ENCODE measurements around the gene NVL. TPM values are rescaled to one million over a fixed set of nuclear protein-coding genes. Genes with fewer than 3 reads are reported as not detected.

NVL gene
- total RNA-seq, 1 donor from 2014 or later: 34.6 TPM

DNA sequence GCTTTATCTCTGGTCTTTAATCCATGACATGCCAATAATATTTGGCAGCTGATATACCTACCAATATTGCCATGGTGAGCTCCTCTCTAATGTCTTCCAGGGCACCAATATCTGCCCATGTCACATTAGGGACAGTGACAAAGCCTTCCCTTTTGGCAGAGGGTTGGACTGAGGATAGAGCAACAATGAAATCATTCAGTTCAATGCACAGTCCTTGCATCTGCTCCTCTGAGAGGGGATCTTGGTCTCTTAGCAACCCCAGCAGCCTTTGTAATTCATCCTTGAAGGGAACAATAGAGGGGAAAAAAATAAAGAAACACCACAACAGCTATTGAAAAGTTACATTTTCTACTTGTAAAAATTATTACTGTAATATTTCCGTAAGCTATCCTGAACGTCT is 42.3 kb downstream of the NVL start:
- no peaks in the 10 kb centered on the region for H3K9me3 ChIP-seq
- no peaks in the 10 kb centered on the region for H3K27me3 ChIP-seq
- DNase-seq (ENCODE audit: extremely low spot score in 2 of 2): no peak
- H3K4me3 ChIP-seq: no peak overlapping the region
- no peak overlapping the region for H3K27ac ChIP-seq
- no peak for TF ChIP-seq POLR2A (IDR thresholded peaks at IDR 0.05)
- no peak for TF ChIP-seq POLR2AphosphoS5 (IDR thresholded peaks at IDR 0.05; ENCODE audit: insufficient read depth in 1 of 2, low read depth in 1 of 2)
- TF ChIP-seq, protein P1, sequence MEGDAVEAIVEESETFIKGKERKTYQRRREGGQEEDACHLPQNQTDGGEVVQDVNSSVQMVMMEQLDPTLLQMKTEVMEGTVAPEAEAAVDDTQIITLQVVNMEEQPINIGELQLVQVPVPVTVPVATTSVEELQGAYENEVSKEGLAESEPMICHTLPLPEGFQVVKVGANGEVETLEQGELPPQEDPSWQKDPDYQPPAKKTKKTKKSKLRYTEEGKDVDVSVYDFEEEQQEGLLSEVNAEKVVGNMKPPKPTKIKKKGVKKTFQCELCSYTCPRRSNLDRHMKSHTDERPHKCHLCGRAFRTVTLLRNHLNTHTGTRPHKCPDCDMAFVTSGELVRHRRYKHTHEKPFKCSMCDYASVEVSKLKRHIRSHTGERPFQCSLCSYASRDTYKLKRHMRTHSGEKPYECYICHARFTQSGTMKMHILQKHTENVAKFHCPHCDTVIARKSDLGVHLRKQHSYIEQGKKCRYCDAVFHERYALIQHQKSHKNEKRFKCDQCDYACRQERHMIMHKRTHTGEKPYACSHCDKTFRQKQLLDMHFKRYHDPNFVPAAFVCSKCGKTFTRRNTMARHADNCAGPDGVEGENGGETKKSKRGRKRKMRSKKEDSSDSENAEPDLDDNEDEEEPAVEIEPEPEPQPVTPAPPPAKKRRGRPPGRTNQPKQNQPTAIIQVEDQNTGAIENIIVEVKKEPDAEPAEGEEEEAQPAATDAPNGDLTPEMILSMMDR (IDR thresholded peaks at IDR 0.05): no peak
- peaks cover 0 to 64% of the 10 kb centered on the region in 2 donors for H3K36me3 ChIP-seq
- H3K4me1 ChIP-seq: no peaks in the 10 kb centered on the region
- intact Hi-C loops (cut with DNase I): no loop called here

DNA sequence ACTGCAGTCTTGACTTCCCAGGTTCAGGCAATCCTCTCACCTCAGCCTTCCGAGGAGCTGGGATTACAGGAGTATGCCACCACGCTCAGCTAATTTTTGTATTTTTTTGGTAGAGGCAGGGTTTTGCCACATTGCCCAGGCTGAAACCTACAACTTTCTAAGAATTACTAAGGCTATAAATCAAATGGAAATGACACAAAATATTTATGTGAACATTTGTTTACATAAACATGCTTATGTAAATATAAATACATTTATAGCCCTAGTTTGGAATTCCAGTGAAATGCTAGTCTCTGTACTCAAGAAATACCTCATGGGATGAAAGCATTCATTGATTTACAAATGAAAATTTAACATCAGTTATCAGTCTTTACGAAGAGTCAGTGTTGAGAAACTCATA is 47.8 kb downstream of the NVL start:
- intact Hi-C loops (cut with DNase I): no loop called here
- Histone ChIP-seq H3K36me3 (peaks cover 0 to 59% of the 10 kb centered on the region in 2 donors), H3K4me1 (no peaks in the 10 kb centered on the region), H3K27ac (no peak overlapping the region), H3K27me3 (no peaks in the 10 kb centered on the region), H3K9me3 (no peaks in the 10 kb centered on the region), H3K4me3 (no peak overlapping the region)
- DNase-seq (ENCODE audit: extremely low spot score in 2 of 2): no peak
- TF ChIP-seq POLR2AphosphoS5 (IDR thresholded peaks at IDR 0.05; ENCODE audit: insufficient read depth in 1 of 2, low read depth in 1 of 2): no peak
- TF ChIP-seq, protein P1 (IDR thresholded peaks at IDR 0.05): no peak
- no peak for TF ChIP-seq POLR2A (IDR thresholded peaks at IDR 0.05)

DNA sequence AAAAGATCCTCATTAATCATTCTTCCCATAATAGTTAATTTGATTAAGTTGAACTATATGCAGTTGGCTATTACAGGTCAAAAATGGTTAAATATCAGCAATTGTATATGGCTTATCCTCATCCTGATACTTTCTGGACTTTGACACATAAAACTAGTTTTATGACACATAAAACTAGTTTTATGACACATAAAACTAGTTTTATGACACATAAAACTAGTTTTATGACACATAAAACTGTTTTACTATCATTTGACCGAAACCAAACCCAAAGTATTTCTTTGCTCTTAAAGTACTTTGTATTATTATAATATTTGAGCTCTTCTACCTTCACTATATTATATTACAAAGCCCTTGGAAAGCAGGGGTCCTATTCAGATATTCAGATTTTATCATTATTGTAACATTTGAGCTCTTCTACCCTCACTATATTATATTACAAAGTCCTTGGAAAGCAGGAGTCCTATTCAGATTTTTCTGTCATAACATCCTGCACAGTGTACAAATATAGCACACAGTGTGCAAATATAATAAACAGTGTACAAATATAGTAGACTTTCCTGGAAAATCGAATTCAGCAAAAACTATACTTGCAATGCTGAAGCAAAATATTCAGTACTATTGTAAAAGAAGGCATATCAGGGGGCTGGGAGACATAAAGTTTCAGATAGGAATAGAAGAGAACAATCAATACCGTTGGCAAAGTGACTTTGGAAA is 53.0 kb downstream of the NVL start:
- TF ChIP-seq, protein P1 (IDR thresholded peaks at IDR 0.05): no peak
- TF ChIP-seq POLR2A (IDR thresholded peaks at IDR 0.05) (no peak), POLR2AphosphoS5 (IDR thresholded peaks at IDR 0.05; ENCODE audit: insufficient read depth in 1 of 2, low read depth in 1 of 2) (no peak)
- H3K36me3 ChIP-seq: peaks cover 0 to 44% of the 10 kb centered on the region in 2 donors
- intact Hi-C loops (cut with DNase I): no loop called here

DNA sequence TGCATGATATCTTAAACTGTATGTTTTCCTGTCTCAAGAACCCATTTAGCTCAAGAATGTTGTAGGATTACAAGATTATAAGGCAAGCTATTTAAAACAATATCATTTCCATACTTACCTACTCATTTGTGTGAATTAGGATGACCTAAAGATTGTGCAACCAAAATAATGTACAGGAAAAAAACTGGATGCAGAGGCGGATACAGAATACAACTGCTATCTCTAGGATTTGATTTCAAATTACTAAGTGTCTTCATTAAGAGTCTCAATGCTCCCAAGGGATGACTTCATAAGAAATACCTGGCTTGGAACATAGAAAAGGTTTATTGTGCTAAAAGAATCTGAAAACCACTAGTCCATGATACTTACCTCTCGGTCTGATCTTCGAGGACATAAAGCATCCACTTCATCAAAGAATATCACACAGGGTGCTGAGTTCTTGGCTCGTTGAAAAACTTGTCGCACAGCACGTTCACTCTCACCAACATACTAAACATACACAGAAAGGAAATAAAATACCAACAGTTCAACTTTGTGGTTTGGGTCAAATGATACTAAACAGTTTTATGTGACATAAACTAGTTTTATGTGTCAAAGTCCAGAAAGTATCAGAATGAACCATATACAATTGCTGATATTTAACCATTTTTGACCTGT is 54.9 kb downstream of the NVL start:
- H3K36me3 ChIP-seq: peaks cover 0 to 41% of the 10 kb centered on the region in 2 donors
- H3K27me3 ChIP-seq: no peaks in the 10 kb centered on the region
- intact Hi-C loops (cut with DNase I): no loop called here
- no peak overlapping the region for H3K4me3 ChIP-seq
- TF ChIP-seq, protein P1 (IDR thresholded peaks at IDR 0.05): no peak
- no peak for TF ChIP-seq POLR2AphosphoS5 (IDR thresholded peaks at IDR 0.05; ENCODE audit: insufficient read depth in 1 of 2, low read depth in 1 of 2)
- TF ChIP-seq POLR2A (IDR thresholded peaks at IDR 0.05): no peak
- H3K27ac ChIP-seq: no peak overlapping the region
- H3K9me3 ChIP-seq: no peaks in the 10 kb centered on the region
- H3K4me1 ChIP-seq: no peaks in the 10 kb centered on the region
- no peak for DNase-seq (ENCODE audit: extremely low spot score in 2 of 2)

More for the DNA sequence above, 53.0 kb downstream of the NVL start:
- no peak overlapping the region for H3K27ac ChIP-seq
- H3K27me3 ChIP-seq: no peaks in the 10 kb centered on the region
- no peaks in the 10 kb centered on the region for H3K4me1 ChIP-seq
- no peak overlapping the region for H3K4me3 ChIP-seq
- H3K9me3 ChIP-seq: no peaks in the 10 kb centered on the region
- no peak for DNase-seq (ENCODE audit: extremely low spot score in 2 of 2)

DNA sequence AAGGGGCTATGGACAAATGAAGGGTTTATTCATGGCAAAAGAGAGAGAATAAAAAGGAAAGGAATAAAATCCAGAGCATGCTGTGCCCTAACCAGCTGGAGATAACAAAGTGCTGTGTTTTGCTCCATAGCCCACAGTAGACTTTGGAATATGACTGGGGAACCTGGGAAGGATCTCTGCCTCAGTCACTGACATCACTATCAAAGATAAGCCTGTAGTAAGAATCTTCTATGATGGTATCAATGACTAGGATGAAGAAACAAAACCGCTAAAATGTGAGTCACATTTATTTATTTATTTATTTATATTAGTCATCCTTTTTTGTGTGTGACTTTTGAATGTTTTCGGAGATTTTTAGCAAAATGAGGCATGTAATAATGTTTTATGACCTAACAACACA is 56.3 kb downstream of the NVL start:
- DNase-seq (ENCODE audit: extremely low spot score in 2 of 2): no peak
- no peaks in the 10 kb centered on the region for H3K4me1 ChIP-seq
- peaks cover 0 to 32% of the 10 kb centered on the region in 2 donors for H3K36me3 ChIP-seq
- H3K27ac ChIP-seq: no peak overlapping the region
- H3K27me3 ChIP-seq: no peaks in the 10 kb centered on the region
- intact Hi-C loops (cut with DNase I): no loop called here
- TF ChIP-seq, protein P1 (IDR thresholded peaks at IDR 0.05): no peak
- TF ChIP-seq POLR2AphosphoS5 (IDR thresholded peaks at IDR 0.05; ENCODE audit: insufficient read depth in 1 of 2, low read depth in 1 of 2): no peak
- no peak for TF ChIP-seq POLR2A (IDR thresholded peaks at IDR 0.05)
- no peak overlapping the region for H3K4me3 ChIP-seq
- no peaks in the 10 kb centered on the region for H3K9me3 ChIP-seq

Data from vagina (tissue), 2 donors.